GM10266 (cell line): ENCODE results near the gene SART1.

ENCODE experiments used
- DNase-seq: peaks from one replicate; pipeline ENCODE4 v3.0.0; 2012; ENCODE audit errors: extremely low spot score
- CTCF ChIP-seq: IDR thresholded peaks from 2 replicates; pipeline ENCODE4 v1.5.1; 2012; ENCODE audit warnings: mild to moderate bottlenecking, low read depth; ENCODE audit not compliant: control insufficient read depth, insufficient read depth; ENCODE audit errors: missing control alignments

SART1 gene

GRCh38 chr11:65954771-65955170 lies 6.8 kb upstream of the SART1 start:
- no peak for DNase-seq
- no peak for TF ChIP-seq CTCF

GRCh38 chr11:65958291-65958690 lies 3.2 kb upstream of the SART1 start:
- TF ChIP-seq CTCF, result no peak
- no peak for DNase-seq

DNA sequence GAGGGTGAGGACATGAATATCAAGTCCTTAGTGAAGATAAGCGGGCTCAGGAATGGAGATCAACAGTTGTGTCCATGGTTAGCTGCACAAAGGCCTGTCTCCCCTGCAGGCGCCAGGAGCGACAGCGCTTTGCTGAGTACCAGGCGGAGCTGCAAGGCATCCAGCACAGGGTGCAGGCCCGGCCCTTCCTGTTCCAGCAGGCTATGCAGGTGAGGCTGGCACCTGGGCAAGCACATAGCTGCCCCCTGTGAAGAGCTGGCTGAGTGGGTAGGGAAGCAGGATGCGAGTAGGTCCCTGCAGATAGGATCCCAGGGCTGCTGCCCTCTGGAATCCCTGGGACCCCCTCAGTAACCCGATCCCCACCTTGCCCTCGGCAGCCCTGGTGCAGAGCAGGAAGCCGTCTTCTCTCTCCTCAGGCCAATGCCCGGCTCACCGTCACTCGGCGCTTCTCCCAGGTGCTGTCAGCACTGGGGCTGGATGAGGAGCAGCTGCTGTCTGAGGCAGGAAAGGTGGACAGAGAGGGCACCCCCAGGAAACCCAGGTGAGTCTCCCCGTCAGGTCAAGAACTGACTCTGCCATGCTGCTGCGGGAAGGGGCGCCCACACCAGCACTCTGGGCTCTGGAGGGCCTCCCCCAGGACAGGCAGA lies 2.6 kb upstream of the SART1 start:
- TF ChIP-seq CTCF, result no peak
- DNase-seq, result no peak

- TF ChIP-seq CTCF, result no peak
- DNase-seq, result no peak
Observed at GRCh38 chr11:65960824-65961266, 689 bp upstream of the SART1 start.

DNA sequence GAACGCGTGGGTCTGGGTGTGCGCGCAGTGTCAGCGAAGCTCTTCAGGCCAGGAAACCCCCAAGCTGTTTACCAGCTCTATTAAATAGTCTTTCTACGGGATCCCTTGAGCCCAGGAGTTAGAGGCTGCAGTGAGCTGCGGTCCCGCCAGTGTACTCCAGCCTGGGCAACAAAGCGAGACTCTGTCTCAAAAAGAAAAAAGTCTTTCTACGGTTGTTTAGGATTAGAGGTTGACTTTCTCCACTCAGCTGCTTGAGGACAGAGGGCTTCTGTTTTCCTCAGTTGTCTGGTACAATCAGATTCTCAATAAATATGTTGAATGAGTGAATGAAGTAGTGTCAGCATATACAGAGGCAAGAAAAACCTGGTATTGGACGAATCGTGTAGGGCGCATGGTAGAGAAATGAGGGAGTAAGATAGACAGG lies 619 bp downstream of the SART1 start:
- TF ChIP-seq CTCF, result no peak
- DNase-seq, result no peak

DNA sequence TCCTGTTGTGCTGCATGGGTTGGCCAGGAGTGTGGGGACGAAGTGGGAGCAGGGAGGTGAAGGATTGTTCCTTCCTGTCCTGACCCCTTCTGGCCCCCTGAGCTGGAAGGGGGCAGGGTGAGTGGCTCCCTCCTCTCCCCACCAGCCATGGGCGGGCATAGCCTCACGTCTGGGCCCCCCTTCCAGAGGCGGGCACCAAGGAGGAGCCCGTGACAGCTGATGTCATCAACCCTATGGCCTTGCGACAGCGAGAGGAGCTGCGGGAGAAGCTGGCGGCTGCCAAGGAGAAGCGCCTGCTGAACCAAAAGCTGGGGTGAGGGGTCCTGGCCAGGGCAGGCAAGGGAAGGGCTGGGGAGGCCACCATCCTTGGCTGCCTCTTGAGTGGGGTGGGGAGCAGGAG lies 3.4 kb downstream of the SART1 start:
- no peak for DNase-seq
- TF ChIP-seq CTCF, result no peak

GRCh38 chr11:65965986-65966762 lies 4.6 kb downstream of the SART1 start:
- no peak for TF ChIP-seq CTCF
- DNase-seq, result no peak
